PC-9 (cell line): ENCODE data around the gene KEL. TPM values are rescaled to one million over a fixed set of nuclear protein-coding genes. Genes with fewer than 3 reads are reported as not detected.

Source experiments
- BruUV-seq: library from RNA; stranded (reverse); fragments of 400-500 nt; replicated peaks from 2 replicates; lab custom pipeline; 2021; lab: Mats Ljungman, UMichigan
- CTCF ChIA-PET: fragments of 300-600 bp; sonication (Branson Sonifier 250); formaldehyde crosslinking; loops from one replicate; lab custom pipeline; 2022; ENCODE audit warnings: antibody characterized with exemption; lab: Charles Lee
- POLR2A ChIA-PET: fragments of 300-600 bp; sonication (Branson Sonifier 250); formaldehyde crosslinking; loops from one replicate; lab custom pipeline; 2022; ENCODE audit warnings: antibody characterized with exemption; ENCODE audit not compliant: unreplicated experiment; lab: Charles Lee
- DNase-seq, 2 experiments: peaks; one replicate each; pipeline versions ENCODE4 v3.0.0 to v3.0.0-alpha.2; 2015 to 2022; ENCODE audit warnings: mixed read lengths in 1 of 2
- H2AFZ ChIP-seq: fragments of 200-600 bp; sonication (generic); 2 replicates; pipeline ENCODE4 v1.8.1; 2017; ENCODE audit warnings: antibody characterized with exemption
- H3F3A ChIP-seq: fragments of 200-600 bp; sonication (generic); 2 replicates; pipeline ENCODE4 v1.8.1; 2017; ENCODE audit warnings: antibody characterized with exemption, mild to moderate bottlenecking, low read depth; ENCODE audit not compliant: insufficient read depth
- H3K27ac ChIP-seq: fragments of 200-600 bp; sonication (generic); 2 replicates; pipeline ENCODE4 v1.6.1; 2016; ENCODE audit warnings: mixed run types
- H3K27me3 ChIP-seq: fragments of 200-600 bp; sonication (generic); 2 replicates; pipeline ENCODE4 v1.6.1; 2016; ENCODE audit warnings: low read depth, mixed run types; ENCODE audit not compliant: insufficient read depth
- H3K36me3 ChIP-seq: fragments of 200-600 bp; sonication (generic); 2 replicates; pipeline ENCODE4 v1.6.1; 2016; ENCODE audit warnings: low read depth, mixed run types
- H3K4me1 ChIP-seq: fragments of 200-600 bp; sonication (generic); replicated peaks from 2 replicates; pipeline ENCODE4 v1.6.1; 2016; ENCODE audit warnings: mixed run types; ENCODE audit not compliant: insufficient read depth
- H3K4me2 ChIP-seq: fragments of 200-600 bp; sonication (generic); 2 replicates; pipeline ENCODE4 v1.6.1; 2017; ENCODE audit warnings: mixed run types
- H3K4me3 ChIP-seq: fragments of 200-600 bp; sonication (generic); 2 replicates; pipeline ENCODE4 v1.6.1; 2016; ENCODE audit warnings: mixed run types
- H3K79me2 ChIP-seq: fragments of 200-600 bp; sonication (generic); 2 replicates; pipeline ENCODE4 v1.6.1; 2017; ENCODE audit warnings: low read depth, mixed run types
- H3K9me2 ChIP-seq: fragments of 200-600 bp; sonication (generic); 2 replicates; pipeline ENCODE4 v1.8.1; 2017; ENCODE audit warnings: mild to moderate bottlenecking; ENCODE audit not compliant: insufficient read depth
- H3K9me3 ChIP-seq: fragments of 200-600 bp; sonication (generic); 2 replicates; pipeline ENCODE4 v1.8.1; 2016; ENCODE audit warnings: low read depth; ENCODE audit not compliant: insufficient read depth
- H4K20me1 ChIP-seq: fragments of 200-600 bp; sonication (generic); 2 replicates; pipeline ENCODE4 v1.8.1; 2017; ENCODE audit not compliant: insufficient read depth
- EZH2 ChIP-seq: fragments of 200-600 bp; sonication (generic); IDR thresholded peaks from 2 replicates; pipeline ENCODE4 v1.8.0; 2017; ENCODE audit warnings: antibody characterized with exemption, low read depth
- intact Hi-C: fragments of 100-400 bp; cut with micrococcal nuclease; formaldehyde crosslinking; loops from one replicate; pipeline ENCODE4 v1.10.0; 2022; ENCODE audit not compliant: unreplicated experiment
- total RNA-seq: library from RNA; stranded (reverse); gene quantifications from 2 replicates; pipeline ENCODE4 v1.2.3, GENCODE V29; 2021
- TF ChIP-seq, protein P1 (sequence below): fragments of 200-600 bp; sonication (generic); conservative IDR thresholded peaks from 2 replicates; pipeline ENCODE4 v1.6.1; 2017; ENCODE audit warnings: mixed run types, antibody characterized with exemption, mild to moderate bottlenecking, moderate library complexity

KEL gene
- total RNA-seq, 1 experiment from 2014 or later: 0.46 TPM

DNA sequence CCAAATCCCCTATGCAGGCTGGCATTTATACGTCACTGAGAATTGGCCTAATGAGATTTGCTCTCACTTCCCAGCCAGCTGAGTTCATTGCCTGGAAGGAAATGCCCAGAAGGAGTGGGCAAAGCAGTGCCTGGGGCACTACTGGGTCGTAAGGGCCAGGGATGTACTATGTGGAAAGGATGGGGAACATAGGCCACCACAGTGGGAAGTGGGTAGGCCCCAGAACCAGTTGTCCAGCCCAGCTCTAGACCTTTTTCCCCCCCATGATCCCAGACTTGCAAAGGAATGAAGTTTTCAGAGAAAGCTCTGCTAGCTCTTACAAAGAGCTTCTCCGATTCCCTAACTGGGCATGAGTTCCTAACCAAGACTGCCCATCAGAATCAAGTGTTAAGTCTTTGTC, 42.5 kb downstream of the KEL start:
- Histone ChIP-seq H3K4me3 (no peak overlapping the region), H3K36me3 (no peaks in the 10 kb centered on the region), H2AFZ (no peak overlapping the region), H4K20me1 (no peaks in the 10 kb centered on the region), H3K9me3 (no peaks in the 10 kb centered on the region), H3K4me2 (no peak overlapping the region), H3K9me2 (no peaks in the 10 kb centered on the region), H3K79me2 (no peaks in the 10 kb centered on the region), H3K27ac (no peak overlapping the region), H3K4me1 (no peaks in the 10 kb centered on the region), H3K27me3 (no peaks in the 10 kb centered on the region), H3F3A (no peaks in the 10 kb centered on the region)
- no TSS peak for BruUV-seq
- TF ChIP-seq, protein P1, sequence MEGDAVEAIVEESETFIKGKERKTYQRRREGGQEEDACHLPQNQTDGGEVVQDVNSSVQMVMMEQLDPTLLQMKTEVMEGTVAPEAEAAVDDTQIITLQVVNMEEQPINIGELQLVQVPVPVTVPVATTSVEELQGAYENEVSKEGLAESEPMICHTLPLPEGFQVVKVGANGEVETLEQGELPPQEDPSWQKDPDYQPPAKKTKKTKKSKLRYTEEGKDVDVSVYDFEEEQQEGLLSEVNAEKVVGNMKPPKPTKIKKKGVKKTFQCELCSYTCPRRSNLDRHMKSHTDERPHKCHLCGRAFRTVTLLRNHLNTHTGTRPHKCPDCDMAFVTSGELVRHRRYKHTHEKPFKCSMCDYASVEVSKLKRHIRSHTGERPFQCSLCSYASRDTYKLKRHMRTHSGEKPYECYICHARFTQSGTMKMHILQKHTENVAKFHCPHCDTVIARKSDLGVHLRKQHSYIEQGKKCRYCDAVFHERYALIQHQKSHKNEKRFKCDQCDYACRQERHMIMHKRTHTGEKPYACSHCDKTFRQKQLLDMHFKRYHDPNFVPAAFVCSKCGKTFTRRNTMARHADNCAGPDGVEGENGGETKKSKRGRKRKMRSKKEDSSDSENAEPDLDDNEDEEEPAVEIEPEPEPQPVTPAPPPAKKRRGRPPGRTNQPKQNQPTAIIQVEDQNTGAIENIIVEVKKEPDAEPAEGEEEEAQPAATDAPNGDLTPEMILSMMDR: no peak
- no peak for TF ChIP-seq EZH2
- intact Hi-C loops: no loop called here
- no peak for DNase-seq
- ChIA-PET POLR2A (no interaction called here), CTCF (no interaction called here)

DNA sequence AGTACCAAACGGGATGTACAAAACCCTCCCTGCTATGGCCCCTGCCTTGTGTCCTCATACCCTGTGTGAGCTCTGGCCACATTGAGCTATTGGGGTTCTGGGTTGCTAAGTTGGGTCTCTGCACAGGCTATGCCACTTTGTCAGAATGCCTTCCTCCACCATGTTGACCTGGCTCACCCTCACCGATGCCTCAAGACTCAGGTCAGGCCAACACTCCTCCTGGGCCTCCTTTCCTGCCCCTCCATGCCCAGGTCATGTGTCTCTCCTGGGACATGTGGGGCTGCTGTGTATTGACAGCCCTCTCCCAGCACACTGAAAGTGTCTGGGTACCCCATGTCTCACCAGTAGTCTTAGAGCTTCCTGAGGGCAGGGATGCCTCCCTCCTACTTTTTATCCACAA, 43.3 kb downstream of the KEL start:
- no TSS peak for BruUV-seq
- CTCF ChIA-PET: no interaction called here

DNA sequence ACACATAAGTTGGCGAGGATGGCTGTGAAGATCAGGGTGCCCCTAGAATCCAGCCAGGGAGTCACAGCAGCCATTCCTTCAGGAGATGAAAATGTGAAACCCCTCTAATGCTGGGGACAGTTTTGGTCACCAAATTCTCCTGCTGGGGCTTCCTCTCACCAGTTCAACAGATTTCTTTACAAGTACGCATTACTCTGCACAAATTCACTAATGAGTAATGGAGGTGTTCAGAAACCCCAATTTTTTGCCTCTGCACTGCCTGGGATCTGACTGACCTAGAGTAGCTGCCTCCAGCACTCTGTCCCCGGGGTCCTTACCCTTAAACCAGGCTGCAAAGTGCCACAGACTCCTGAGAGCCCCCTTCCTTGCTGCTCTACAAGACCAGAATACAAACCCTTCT, 44.7 kb downstream of the KEL start:
- Histone ChIP-seq H3K4me2 (no peak overlapping the region), H3K36me3 (no peaks in the 10 kb centered on the region), H3K9me3 (no peaks in the 10 kb centered on the region), H3K27me3 (no peaks in the 10 kb centered on the region), H3K79me2 (no peaks in the 10 kb centered on the region), H4K20me1 (no peaks in the 10 kb centered on the region), H3K4me1 (peaks cover 20% of the 10 kb centered on the region), H2AFZ (no peak overlapping the region), H3K9me2 (no peaks in the 10 kb centered on the region), H3F3A (no peaks in the 10 kb centered on the region), H3K27ac (no peak overlapping the region), H3K4me3 (no peak overlapping the region)
- ChIA-PET POLR2A (no interaction called here), CTCF (no interaction called here)
- TF ChIP-seq, protein P1: no peak
- no peak for TF ChIP-seq EZH2
- intact Hi-C loops: no loop called here
- no TSS peak for BruUV-seq
- no peak for DNase-seq

More for the DNA sequence above, 43.3 kb downstream of the KEL start:
- H3K79me2 ChIP-seq: no peaks in the 10 kb centered on the region
- H2AFZ ChIP-seq: no peak overlapping the region
- no peak overlapping the region for H3K4me2 ChIP-seq
- H3K4me3 ChIP-seq: no peak overlapping the region
- H3K36me3 ChIP-seq: no peaks in the 10 kb centered on the region
- no peaks in the 10 kb centered on the region for H3K9me3 ChIP-seq
- H3K4me1 ChIP-seq: peaks cover 6% of the 10 kb centered on the region
- no peak for DNase-seq
- H3F3A ChIP-seq: no peaks in the 10 kb centered on the region
- no peak overlapping the region for H3K27ac ChIP-seq
- H4K20me1 ChIP-seq: no peaks in the 10 kb centered on the region
- no peak for TF ChIP-seq EZH2
- TF ChIP-seq, protein P1: no peak
- H3K27me3 ChIP-seq: no peaks in the 10 kb centered on the region
- H3K9me2 ChIP-seq: no peaks in the 10 kb centered on the region
- POLR2A ChIA-PET: no interaction called here
- intact Hi-C loops: no loop called here
